SJCRH30 (cell line): Measurements from ENCODE around the gene CCDC70. TPM values are rescaled to one million over a fixed set of nuclear protein-coding genes. Genes with fewer than 3 reads are reported as not detected.

Experiments used
- DNase-seq, 2 experiments: peaks; one replicate each; pipeline ENCODE4 v3.0.0-alpha.2; 2015 to 2020
- H3K27ac ChIP-seq: fragments of 250-450 bp; sonication (Bioruptor Pico); 2 replicates; pipeline ENCODE4 v1.5.1; 2020; ENCODE audit warnings: mild to moderate bottlenecking, moderate library complexity
- H3K27me3 ChIP-seq: fragments of 250-450 bp; sonication (Bioruptor Pico); 2 replicates; pipeline ENCODE4 v1.5.1; 2020; ENCODE audit warnings: mild to moderate bottlenecking, moderate library complexity
- H3K36me3 ChIP-seq: fragments of 250-450 bp; sonication (Bioruptor Pico); 2 replicates; pipeline ENCODE4 v1.5.1; 2020; ENCODE audit warnings: mild to moderate bottlenecking, moderate library complexity
- H3K4me1 ChIP-seq: fragments of 250-450 bp; sonication (Bioruptor Pico); 2 replicates; pipeline ENCODE4 v1.5.1; 2020; ENCODE audit warnings: mild to moderate bottlenecking, moderate library complexity
- H3K4me3 ChIP-seq: fragments of 250-450 bp; sonication (Bioruptor Pico); 2 replicates; pipeline ENCODE4 v1.5.1; 2020; ENCODE audit warnings: mild to moderate bottlenecking, moderate library complexity
- H3K9me3 ChIP-seq: fragments of 250-450 bp; sonication (Bioruptor Pico); replicated peaks from 2 replicates; pipeline ENCODE4 v1.5.1; 2020; ENCODE audit warnings: mild to moderate bottlenecking, moderate library complexity
- total RNA-seq: library from RNA; depleted of rRNA; stranded (reverse); fragments of >200 nt; shearing (Covaris generic); gene quantifications from 2 replicates; pipeline ENCODE4 v1.2.3, GENCODE V29; 2014

The CCDC70 gene
- total RNA-seq, 1 experiment from 2014 or later = not detected

DNA sequence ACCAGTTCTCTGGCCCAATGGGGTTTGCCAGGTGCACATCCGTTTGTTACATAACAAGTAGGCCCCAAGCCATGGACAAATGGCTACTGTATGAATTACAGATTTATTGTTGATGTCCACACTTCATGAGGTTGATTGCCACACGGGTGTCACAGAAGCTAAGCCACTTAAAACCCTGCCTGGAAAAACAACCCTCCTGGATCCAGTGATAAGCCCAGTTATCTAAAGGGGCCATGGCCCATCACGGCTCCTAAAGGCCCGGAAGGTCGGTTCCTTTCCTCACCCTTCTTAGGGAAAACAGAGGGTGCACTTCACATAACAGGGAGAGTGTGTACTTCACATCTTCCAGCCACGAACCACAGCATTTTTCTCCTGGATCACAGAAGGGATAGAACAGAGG, 20.9 kb upstream of the CCDC70 start:
- Histone ChIP-seq H3K9me3 (no peaks in the 10 kb centered on the region), H3K4me3 (no peak overlapping the region), H3K36me3 (no peaks in the 10 kb centered on the region), H3K27ac (no peak overlapping the region), H3K27me3 (no peaks in the 10 kb centered on the region), H3K4me1 (no peaks in the 10 kb centered on the region)
- DNase-seq = no peak

DNA sequence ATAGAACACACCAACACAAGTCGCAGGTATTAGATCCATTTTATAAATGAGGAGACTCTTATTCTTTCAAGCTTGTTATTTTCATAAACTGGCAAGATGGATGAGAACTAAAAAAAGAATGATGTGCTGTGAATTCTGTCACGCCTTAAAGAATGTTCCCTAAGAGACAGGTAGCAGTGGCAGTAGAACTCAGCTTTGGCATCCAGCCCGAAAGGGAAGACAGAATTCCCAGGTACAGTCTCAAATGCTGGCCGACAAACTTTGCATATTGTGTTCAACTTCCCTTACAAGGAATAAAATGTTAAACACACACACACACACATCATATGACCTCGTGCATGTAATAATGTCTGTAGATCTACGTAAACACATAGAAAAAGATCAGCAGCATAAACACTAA, 20.0 kb upstream of the CCDC70 start:
- H3K36me3 ChIP-seq = no peaks in the 10 kb centered on the region
- H3K4me1 ChIP-seq = no peaks in the 10 kb centered on the region
- no peaks in the 10 kb centered on the region for H3K27me3 ChIP-seq
- no peak for DNase-seq
- no peak overlapping the region for H3K27ac ChIP-seq
- H3K4me3 ChIP-seq = no peak overlapping the region
- no peaks in the 10 kb centered on the region for H3K9me3 ChIP-seq

DNA sequence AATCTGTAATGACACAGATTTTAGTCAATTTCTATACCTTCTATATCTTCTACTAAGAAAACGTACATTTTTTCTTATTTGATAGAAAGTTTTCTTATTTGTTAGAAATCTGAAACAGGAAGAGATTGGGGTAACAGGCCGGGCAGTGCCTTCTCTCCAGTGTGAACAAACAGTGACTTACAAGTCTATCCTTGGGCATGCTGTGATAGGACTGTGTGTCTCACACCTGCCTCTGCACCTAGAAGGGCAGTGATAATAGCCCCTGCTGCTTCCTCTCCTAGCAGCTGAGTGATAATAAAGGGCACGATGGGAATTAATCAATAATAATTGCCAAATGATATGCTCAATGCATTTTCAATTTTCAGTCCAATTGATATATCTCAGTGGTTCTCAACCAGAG, 18.2 kb upstream of the CCDC70 start:
- Histone ChIP-seq H3K27ac (no peak overlapping the region), H3K36me3 (no peaks in the 10 kb centered on the region), H3K4me3 (no peak overlapping the region), H3K27me3 (no peaks in the 10 kb centered on the region), H3K9me3 (no peaks in the 10 kb centered on the region), H3K4me1 (no peaks in the 10 kb centered on the region; the same call in 1 of the 2 replicates)
- DNase-seq = no peak

DNA sequence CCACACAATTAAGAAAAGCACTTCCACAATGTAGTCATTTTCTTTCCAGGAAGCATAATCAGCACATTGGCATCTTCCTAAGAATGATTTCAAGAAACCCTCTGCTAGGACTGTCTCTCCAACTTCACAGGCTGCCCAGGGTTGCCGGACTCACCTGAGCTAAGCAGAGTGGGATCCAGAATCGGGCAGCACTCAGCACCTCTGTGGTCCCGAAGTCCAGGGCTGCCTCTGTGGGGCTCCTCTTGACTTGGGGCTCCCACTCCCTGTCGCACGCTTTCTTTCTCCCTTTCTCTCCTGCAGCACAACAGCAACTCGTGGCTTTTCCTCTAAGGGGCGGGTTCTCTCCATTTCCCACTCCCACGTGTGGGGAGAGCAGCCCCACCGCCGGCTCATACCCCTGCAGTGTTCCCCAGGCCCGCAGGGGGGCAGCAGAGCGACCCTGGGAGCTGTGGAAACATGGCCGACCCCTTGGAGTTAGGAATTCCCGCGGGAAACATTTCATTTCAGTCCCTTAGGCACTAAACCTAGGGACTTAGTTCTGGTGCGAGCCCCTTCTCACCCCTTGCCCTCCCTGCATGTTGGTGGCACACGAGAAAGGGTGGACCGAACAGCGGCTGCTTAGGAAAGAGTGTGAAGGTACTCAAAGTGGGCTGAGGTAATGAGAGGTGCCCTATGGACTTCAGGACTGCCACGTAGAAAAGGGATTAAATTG, 16.8 kb upstream of the CCDC70 start, which contains the start of gene TMEM272:
Gene TMEM272 (minus strand): TSS at position 316 of the 712 bp plus-strand sequence. CDS start 6,647 bp downstream, outside the sequence.
- peak; percentile 74 to 90 for DNase-seq
- H3K9me3 ChIP-seq = no peaks in the 10 kb centered on the region
- peaks cover 3% of the 10 kb centered on the region; the same call in 1 of the 2 replicates for H3K4me1 ChIP-seq
- no peaks in the 10 kb centered on the region for H3K36me3 ChIP-seq
- no peaks in the 10 kb centered on the region for H3K27me3 ChIP-seq
- H3K27ac ChIP-seq = peak within 1 kb of the TSS; percentile 15; the same call in 1 of the 2 replicates
- H3K4me3 ChIP-seq = peak within 1 kb of the TSS; percentile 55

DNA sequence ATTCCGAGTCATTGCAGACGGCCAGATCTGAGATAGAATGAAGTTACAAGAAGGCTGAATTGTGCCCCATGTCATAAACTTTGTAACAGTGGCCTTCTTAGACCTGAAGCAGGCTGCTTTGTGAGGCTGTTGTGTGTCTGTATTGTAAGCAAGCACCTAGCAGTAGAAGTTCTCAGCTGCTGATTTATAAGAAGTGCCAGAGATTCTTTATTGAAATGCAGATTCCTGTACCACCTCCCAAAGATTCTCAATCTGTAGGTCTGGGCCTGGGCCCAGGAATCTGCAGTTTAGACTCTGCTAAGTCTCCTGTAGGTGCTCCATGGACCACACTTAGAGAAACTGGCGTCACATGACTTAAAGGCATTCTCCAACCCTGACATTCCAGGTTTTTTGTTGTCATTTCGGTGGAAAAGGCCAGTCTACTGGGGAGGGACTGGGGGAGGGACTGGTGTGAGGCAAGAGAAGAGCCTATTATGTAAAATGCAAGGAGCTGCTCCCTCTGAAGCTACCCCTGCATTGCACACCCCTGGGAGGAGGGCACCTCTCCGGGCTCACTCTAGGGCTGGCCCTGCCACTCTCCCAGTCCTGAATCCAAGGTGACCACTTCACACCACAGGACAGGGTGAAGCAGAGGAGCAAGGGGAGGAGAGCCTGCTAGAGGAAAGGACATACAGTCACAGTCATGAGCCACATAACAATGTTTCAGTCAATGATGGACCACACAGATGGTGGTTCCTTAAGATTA, 16.0 kb upstream of the CCDC70 start:
- Histone ChIP-seq H3K27ac (peak overlapping the region; percentile 15; the same call in 1 of the 2 replicates), H3K4me3 (peak overlapping the region; percentile 55), H3K4me1 (peaks cover 3% of the 10 kb centered on the region; the same call in 1 of the 2 replicates), H3K36me3 (no peaks in the 10 kb centered on the region), H3K9me3 (no peaks in the 10 kb centered on the region), H3K27me3 (no peaks in the 10 kb centered on the region)
- DNase-seq = peak in 1 of 2 experiments; percentile 13

DNA sequence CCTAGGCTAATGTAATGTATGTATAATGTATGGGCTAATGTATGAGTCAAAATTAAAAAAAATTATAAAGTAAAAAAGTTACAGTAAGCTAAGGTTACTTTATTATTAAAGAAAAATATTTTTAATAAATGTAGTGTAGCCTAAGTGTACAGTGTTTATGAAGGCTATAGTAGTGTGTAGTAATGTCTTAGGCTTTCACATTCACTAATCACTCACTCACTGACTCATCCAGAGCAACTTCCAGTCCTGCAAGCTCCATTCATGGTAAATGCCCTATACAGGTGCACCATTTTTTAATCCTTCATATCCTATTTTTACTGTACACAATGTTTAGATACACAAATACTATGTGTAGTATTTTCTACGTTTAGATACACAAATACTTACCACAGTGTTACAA, 15.0 kb upstream of the CCDC70 start:
- Histone ChIP-seq H3K27ac (no peak overlapping the region), H3K4me3 (no peak overlapping the region), H3K27me3 (no peaks in the 10 kb centered on the region), H3K36me3 (no peaks in the 10 kb centered on the region), H3K9me3 (no peaks in the 10 kb centered on the region), H3K4me1 (peaks cover 3% of the 10 kb centered on the region; the same call in 1 of the 2 replicates)
- no peak for DNase-seq

DNA sequence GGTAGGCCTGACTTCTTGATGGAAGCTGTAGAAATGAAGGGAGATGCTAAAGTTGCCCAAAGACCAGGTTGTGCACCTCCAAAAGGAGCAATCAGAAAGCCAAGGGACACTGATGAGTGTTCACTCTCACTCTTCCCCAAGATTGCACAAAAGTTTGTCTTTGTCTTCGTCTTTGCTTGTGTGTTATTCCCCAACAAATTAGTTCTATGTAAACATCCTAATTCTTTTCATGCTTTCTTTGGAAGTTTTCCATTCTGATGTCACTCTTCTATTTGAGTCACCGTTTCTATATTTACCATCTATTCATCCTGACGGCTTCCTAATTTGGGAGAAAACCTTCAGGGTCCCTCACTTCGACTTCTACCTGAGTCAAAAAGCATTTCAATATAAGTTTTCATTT, 13.1 kb upstream of the CCDC70 start:
- Histone ChIP-seq H3K27me3 (no peaks in the 10 kb centered on the region), H3K4me1 (peaks cover 3% of the 10 kb centered on the region; the same call in 1 of the 2 replicates), H3K9me3 (no peaks in the 10 kb centered on the region), H3K36me3 (no peaks in the 10 kb centered on the region), H3K27ac (no peak overlapping the region), H3K4me3 (no peak overlapping the region)
- DNase-seq = no peak

DNA sequence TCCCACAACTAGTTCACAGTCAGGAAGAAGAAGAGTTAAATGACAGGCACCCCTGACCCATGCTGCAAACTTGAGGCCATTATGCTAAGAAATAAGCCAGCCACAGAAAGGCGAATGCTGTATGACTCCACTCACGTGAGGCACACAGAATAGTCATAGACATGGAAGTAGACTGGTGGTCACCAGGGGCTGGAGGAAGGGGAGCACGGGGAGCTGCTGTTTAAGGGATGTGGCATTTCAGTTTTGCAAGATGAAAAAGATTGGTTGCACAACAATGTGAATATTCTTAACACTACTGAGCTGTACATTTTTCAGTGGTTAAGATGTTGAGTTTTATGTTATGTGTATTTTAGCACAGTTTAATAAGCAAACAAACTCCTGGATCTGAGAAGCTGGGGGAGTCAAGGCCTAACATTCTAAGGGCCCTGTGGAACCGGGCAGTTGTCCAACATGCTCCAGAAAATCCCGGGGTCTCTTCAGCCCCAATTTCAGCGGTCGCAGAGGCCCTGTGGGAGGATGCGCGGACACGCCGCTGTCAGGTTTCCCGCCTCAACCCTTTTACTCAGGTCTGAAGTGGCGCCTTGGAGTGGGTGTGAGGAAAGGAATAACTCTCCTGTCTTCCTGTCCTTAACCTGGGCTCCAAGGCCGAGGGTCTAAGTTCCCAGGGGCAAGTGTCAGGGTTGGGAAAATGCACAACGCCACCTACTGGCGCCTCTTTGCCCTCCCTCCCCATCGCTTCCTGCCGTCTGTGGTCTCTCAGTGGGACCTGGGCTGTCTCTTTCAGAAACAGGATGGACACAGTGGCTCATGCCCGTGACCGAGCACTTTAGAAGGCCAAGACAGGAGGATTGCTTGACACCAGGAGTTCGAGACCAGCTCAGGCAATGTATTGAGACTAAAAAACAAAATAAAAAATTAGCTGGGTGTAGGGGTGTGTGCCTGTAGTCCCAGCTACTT, 12.3 kb upstream of the CCDC70 start:
- Histone ChIP-seq H3K27ac (no peak overlapping the region), H3K4me1 (peaks cover 3% of the 10 kb centered on the region; the same call in 1 of the 2 replicates), H3K9me3 (no peaks in the 10 kb centered on the region), H3K4me3 (no peak overlapping the region), H3K27me3 (no peaks in the 10 kb centered on the region), H3K36me3 (no peaks in the 10 kb centered on the region)
- peak; percentile 47 to 76 for DNase-seq

DNA sequence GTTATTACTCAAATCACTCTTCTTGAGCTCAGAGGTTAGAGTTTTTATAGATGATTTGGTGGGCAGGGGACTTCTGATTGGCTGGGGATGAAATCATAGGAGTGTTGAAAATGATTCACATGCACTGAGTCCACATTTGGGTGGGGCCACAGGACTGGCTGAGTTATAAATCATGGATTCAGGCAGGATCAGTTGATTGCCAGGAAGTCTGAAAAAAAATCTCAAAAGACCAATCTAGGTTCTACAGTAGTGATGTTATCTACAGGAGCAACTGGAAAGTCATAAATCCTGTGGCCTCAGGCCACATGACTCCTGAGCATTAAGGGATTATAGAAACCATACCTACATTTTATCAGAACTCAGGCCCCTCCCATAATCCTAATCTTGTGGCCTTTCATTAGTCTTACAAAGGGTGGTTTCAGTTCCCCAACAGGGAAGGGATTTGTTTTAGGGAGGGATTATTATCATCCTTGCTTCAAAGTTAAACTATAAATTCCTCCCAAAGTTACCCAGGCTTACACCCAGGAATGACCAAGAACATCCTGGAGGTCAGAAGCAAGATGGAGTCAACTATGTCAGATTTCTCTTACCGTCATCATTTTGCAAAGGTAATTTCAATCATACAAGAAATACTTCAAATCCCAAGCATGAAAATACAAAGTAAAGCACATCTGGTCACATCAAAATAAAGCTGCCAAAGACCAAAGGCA, 5.6 kb upstream of the CCDC70 start:
- Histone ChIP-seq H3K4me3 (no peak overlapping the region), H3K27me3 (no peaks in the 10 kb centered on the region), H3K9me3 (no peaks in the 10 kb centered on the region; the same call in 1 of the 2 replicates), H3K4me1 (no peaks in the 10 kb centered on the region; the same call in 1 of the 2 replicates), H3K36me3 (no peaks in the 10 kb centered on the region), H3K27ac (no peak overlapping the region)
- DNase-seq = peak in 1 of 2 experiments; percentile 20

DNA sequence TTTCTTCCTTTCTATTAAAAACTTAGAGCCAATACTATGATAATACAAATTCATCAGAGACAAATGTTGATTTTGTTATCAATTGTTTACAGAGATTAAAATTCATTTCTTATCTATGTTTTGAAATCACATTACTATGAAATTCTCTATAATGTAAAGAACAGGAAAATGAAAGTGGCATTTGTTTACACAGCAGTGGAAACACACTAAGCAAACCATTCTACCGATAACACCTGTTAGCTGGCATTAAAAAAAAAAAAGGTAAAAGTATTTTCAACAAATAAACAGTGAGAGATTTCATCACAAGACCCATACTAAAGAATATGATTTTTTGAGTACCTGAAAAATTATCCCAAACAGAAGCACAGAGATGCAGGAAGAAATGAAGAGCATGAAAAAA, 4.8 kb upstream of the CCDC70 start:
- H3K27me3 ChIP-seq = no peaks in the 10 kb centered on the region
- DNase-seq = no peak
- H3K27ac ChIP-seq = no peak overlapping the region
- no peaks in the 10 kb centered on the region; the same call in 1 of the 2 replicates for H3K9me3 ChIP-seq
- no peaks in the 10 kb centered on the region for H3K36me3 ChIP-seq
- H3K4me1 ChIP-seq = no peaks in the 10 kb centered on the region; the same call in 1 of the 2 replicates
- H3K4me3 ChIP-seq = no peak overlapping the region

DNA sequence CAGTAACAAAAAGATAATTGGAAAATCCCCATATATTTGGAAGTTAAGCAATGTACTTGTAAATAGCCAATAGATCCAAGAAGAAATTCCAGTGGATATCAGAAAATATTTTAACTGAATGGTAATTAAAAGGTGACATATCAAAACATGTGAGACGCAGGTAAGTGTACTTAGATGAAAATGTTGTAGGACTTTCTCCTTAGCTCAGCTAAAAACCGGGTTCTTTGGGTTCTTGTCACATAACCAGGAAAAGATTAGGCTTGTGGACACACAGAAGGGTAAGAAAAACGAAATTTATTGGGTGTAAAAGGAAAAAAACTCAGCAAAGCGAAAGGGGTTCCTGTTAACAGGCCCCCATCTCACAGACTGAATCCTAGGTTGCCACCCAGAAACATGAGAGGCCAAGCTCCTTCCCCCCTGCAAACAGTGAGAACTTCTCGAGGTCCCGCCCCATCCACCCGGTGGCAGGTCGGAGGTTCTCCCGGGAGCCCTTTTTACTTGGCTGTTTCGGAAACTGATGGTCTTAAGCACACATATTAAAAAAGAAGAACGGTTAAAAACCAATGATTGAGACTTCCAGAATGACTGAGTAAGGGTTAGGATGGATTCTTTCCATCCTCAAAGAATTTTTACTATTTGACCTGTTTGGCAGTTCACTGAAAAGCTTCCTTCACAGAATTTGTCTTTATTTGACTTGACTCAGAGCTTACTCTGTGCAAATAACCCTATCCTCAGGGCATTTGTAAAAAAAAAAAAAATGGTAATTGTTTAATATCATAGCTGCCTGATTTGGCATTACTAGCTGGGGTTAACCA, 3.1 kb upstream of the CCDC70 start:
- H3K9me3 ChIP-seq = no peaks in the 10 kb centered on the region; the same call in 1 of the 2 replicates

DNA sequence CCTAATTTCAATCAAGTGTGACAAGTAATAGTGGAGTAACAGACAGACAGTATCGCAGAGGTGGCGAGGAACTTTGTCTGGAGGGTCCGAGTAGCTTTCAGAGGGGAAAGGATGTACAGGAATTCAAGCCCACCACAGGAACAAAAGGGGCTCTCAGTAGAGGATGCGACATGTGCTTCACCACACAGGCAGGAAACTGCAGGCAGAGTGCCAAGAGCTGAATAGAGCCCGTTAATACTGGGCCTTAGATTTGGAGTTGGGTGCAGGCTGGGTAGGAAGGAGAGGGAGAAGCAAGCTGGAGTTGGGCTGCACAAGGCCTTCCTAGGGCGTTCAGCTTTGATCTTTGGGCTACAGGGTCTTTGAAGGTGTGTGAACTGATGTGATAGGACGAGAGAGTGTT, 1.2 kb downstream of the CCDC70 start:
- Histone ChIP-seq H3K36me3 (no peaks in the 10 kb centered on the region), H3K9me3 (no peaks in the 10 kb centered on the region), H3K27me3 (no peaks in the 10 kb centered on the region), H3K4me1 (no peaks in the 10 kb centered on the region), H3K4me3 (no peak overlapping the region), H3K27ac (no peak overlapping the region)
- DNase-seq = peak; percentile 15 to 40

More for the DNA sequence above, 3.1 kb upstream of the CCDC70 start:
- H3K36me3 ChIP-seq = no peaks in the 10 kb centered on the region
- no peak for DNase-seq
- H3K4me3 ChIP-seq = no peak overlapping the region
- H3K4me1 ChIP-seq = no peaks in the 10 kb centered on the region; the same call in 1 of the 2 replicates
- H3K27ac ChIP-seq = no peak overlapping the region
- no peaks in the 10 kb centered on the region for H3K27me3 ChIP-seq

DNA sequence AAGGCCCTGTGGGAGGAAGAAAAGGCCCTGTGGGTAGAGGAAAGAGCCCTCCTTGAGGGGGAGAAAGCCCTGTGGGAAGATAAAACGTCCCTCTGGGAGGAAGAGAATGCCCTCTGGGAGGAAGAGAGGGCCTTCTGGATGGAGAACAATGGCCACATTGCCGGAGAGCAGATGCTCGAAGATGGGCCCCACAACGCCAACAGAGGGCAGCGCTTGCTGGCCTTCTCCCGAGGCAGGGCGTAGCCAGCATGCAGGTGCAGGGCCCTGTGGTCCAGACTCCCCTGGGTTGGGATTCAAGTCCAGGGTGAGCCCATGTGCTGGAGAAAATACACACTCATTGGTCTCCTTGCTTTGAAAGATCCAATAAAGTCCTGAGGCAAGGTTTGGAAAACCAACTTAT, 4.1 kb downstream of the CCDC70 start:
- DNase-seq = no peak
- Histone ChIP-seq H3K4me3 (no peak overlapping the region), H3K4me1 (no peaks in the 10 kb centered on the region), H3K9me3 (no peaks in the 10 kb centered on the region), H3K36me3 (no peaks in the 10 kb centered on the region), H3K27ac (no peak overlapping the region), H3K27me3 (no peaks in the 10 kb centered on the region)
